ENCODE measurements around the gene FBXL17. TPM values are rescaled to one million over a fixed set of nuclear protein-coding genes. Genes with fewer than 3 reads are reported as not detected.

The FBXL17 gene
- total and polyA plus RNA-seq, 2 of the 13 experiments (the other 11 are each of a cell fraction or from before 2014, with no cell fraction given) = 3.0 to 7.9 TPM

- TF ChIP-seq ZBTB40 (IDR thresholded peaks at IDR 0.05) (no peak), ZBTB40 (CRISPR knock-in tag; IDR thresholded peaks at IDR 0.05) (no peak), ATF4 (CRISPR knock-in tag; IDR thresholded peaks at IDR 0.05) (0 out of 4 replicates have a peak, but pooled peaks of 1 of the 2 experiments have one; percentile 2), ZNF235 (CRISPR knock-in tag; IDR thresholded peaks at IDR 0.05; ENCODE audit: borderline replicate concordance) (no peak), ZNF597 (CRISPR knock-in tag; IDR thresholded peaks at IDR 0.05) (no peak), PPARG (CRISPR knock-in tag; conservative IDR thresholded peaks at IDR 0.05) (no peak), SALL2 (CRISPR knock-in tag; IDR thresholded peaks at IDR 0.05) (no peak)
Observed at GRCh38 chr5:108382784-108383330, 959 bp upstream of the FBXL17 start (continued).
